Measurements from ENCODE around the gene POLR2L.

GRCh38 chr11:842370-843002 lies at the start of gene POLR2L, which contains the start of gene TSPAN4:
- TF ChIP-seq, protein P1, sequence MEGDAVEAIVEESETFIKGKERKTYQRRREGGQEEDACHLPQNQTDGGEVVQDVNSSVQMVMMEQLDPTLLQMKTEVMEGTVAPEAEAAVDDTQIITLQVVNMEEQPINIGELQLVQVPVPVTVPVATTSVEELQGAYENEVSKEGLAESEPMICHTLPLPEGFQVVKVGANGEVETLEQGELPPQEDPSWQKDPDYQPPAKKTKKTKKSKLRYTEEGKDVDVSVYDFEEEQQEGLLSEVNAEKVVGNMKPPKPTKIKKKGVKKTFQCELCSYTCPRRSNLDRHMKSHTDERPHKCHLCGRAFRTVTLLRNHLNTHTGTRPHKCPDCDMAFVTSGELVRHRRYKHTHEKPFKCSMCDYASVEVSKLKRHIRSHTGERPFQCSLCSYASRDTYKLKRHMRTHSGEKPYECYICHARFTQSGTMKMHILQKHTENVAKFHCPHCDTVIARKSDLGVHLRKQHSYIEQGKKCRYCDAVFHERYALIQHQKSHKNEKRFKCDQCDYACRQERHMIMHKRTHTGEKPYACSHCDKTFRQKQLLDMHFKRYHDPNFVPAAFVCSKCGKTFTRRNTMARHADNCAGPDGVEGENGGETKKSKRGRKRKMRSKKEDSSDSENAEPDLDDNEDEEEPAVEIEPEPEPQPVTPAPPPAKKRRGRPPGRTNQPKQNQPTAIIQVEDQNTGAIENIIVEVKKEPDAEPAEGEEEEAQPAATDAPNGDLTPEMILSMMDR (IDR thresholded peaks at IDR 0.05): peak in 2 of 5 experiments; percentile 73 to 87
- TF ChIP-seq EP300 (IDR thresholded peaks at IDR 0.05) (peak in 1 of 2 donors; percentile 91), POLR2A (IDR thresholded peaks at IDR 0.05) (peak; percentile 49 to 88)
